ENCODE data around the gene TRPM3. TPM values are rescaled to one million over a fixed set of nuclear protein-coding genes. Genes with fewer than 3 reads are reported as not detected.

The TRPM3 gene
- polyA plus RNA-seq, 3 donors: not detected

DNA sequence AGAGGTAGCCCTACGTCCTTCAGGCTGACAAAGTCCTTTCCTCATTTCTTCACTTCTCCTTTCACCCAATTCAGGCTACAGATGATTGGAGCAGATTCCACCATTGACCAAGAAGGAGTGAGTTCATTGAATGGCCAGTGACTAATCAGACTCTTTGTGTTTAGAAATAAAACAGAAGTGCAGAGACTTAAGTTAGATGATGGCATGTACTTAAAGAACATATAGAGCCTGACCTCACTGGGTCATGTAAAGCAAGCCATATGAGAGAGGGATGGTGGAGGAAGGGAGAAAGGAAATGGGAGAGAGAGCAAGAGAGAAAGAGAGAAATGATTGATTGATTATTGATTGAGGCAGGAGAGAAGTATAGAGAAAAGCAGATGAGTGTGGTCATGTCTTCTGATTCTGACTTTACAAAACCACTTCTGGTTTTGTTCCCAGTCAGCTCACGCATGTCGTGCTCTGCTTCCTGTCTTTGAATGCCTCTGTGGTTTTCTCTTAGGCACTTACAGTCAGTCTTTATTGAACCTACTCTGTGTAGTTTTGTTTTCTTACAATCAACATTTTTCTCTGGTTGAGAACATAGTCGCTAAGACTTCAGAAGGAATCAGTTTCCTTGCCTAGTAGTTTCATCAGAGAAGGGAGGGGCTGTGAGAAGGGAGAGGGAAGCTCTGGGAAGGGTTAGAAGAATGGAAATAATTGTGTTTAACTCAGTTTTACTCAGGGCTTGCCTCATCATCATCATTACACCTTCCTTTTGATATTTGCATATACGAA, 557.8 kb downstream of the TRPM3 start:
- WGBS (ENCODE audit: insufficient coverage): 0% methylated on average over 2 of the region's 5 CpGs
- Mint-ChIP-seq H3K27me3 (ENCODE audit: low read depth in 3 of 3) (peaks cover 0 to 3% (median 0%) of the 10 kb centered on the region in 3 donors), H3K9me3 (no peaks in the 10 kb centered on the region), H3K27ac (peak overlapping the region; percentile 97 to 100 (median 100)), H3K4me1 (peaks cover 32% of the 10 kb centered on the region), H3K36me3 (no peaks in the 10 kb centered on the region), H3K4me3 (peak overlapping the region; percentile 70 to 91)
- peak overlapping the region; percentile 90 to 98 for H3K27ac ChIP-seq (ENCODE audit: low read depth in 1 of 2, low read length in 2 of 2)
- no peak overlapping the region for H2AFZ ChIP-seq (ENCODE audit: insufficient read depth, low read depth, low read length, poor library complexity, severe bottlenecking)
- H3K9ac ChIP-seq (ENCODE audit: insufficient read depth, low read length, poor library complexity, severe bottlenecking): peak overlapping the region; percentile 60
- peak overlapping the region in 1 of 3 experiments; percentile 34 for H3K4me3 ChIP-seq (replicated peaks in 1 of 3; ENCODE audit: low read depth in 2 of 3, low read length in 3 of 3)
- TF ChIP-seq, protein P1, sequence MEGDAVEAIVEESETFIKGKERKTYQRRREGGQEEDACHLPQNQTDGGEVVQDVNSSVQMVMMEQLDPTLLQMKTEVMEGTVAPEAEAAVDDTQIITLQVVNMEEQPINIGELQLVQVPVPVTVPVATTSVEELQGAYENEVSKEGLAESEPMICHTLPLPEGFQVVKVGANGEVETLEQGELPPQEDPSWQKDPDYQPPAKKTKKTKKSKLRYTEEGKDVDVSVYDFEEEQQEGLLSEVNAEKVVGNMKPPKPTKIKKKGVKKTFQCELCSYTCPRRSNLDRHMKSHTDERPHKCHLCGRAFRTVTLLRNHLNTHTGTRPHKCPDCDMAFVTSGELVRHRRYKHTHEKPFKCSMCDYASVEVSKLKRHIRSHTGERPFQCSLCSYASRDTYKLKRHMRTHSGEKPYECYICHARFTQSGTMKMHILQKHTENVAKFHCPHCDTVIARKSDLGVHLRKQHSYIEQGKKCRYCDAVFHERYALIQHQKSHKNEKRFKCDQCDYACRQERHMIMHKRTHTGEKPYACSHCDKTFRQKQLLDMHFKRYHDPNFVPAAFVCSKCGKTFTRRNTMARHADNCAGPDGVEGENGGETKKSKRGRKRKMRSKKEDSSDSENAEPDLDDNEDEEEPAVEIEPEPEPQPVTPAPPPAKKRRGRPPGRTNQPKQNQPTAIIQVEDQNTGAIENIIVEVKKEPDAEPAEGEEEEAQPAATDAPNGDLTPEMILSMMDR (IDR thresholded peaks at IDR 0.05): no peak
- H3K4me1 ChIP-seq (ENCODE audit: control insufficient read depth in 1 of 2, insufficient read depth in 2 of 2, low read length in 2 of 2): peaks cover 35 to 36% of the 10 kb centered on the region in 2 donors
- intact Hi-C loops (cut with micrococcal nuclease): loop anchor here in 1 of 2 donors (2.0 to 5.0 kb wide), 2 partner anchors 17 to 141 kb away; no protein-coding TSS in a partner anchor
- peak overlapping the region; percentile 46 for H3K4me2 ChIP-seq (replicated peaks; ENCODE audit: extremely low read depth, low read length, poor library complexity, severe bottlenecking)
- H4K20me1 ChIP-seq (ENCODE audit: insufficient read depth, low read length): no peaks in the 10 kb centered on the region
- H3K27me3 ChIP-seq (ENCODE audit: control insufficient read depth in 2 of 2, insufficient read depth in 2 of 2, low read length in 2 of 2): no peaks in the 10 kb centered on the region
- peak; percentile 93 to 97 (median 97) for DNase-seq
- H3K9me3 ChIP-seq (replicated peaks in 1 of 2; ENCODE audit: control insufficient read depth in 1 of 2, insufficient read depth in 1 of 2, low read length in 2 of 2): no peaks in the 10 kb centered on the region
- H3K36me3 ChIP-seq (replicated peaks in 1 of 2; ENCODE audit: control insufficient read depth in 1 of 2, insufficient read depth in 2 of 2, low read length in 2 of 2): no peaks in the 10 kb centered on the region
- H3K79me2 ChIP-seq (ENCODE audit: insufficient read depth, low read length): no peaks in the 10 kb centered on the region

DNA sequence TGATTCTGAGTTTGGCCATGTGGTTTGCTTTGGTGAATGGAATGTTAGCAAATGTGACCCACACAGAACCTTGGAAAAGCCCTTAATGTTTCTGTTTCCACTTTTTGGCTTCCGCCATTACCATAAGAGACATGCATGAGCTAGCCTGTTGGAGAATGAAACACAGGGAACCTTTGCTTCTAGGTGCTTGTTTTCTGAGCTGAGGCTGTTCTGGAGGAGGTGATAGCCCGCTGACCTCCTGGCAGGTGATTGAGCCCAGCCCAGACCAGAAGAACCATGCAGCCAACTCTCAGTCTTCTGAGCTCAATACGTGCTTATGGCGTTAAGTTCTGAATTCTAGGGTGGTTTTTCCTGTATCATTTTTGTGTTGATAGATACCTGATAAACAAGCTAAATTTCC, 558.4 kb downstream of the TRPM3 start:
- Histone ChIP-seq H3K36me3 (replicated peaks in 1 of 2; ENCODE audit: control insufficient read depth in 1 of 2, insufficient read depth in 2 of 2, low read length in 2 of 2) (no peaks in the 10 kb centered on the region), H3K27me3 (ENCODE audit: control insufficient read depth in 2 of 2, insufficient read depth in 2 of 2, low read length in 2 of 2) (no peaks in the 10 kb centered on the region), H2AFZ (ENCODE audit: insufficient read depth, low read depth, low read length, poor library complexity, severe bottlenecking) (no peak overlapping the region), H3K4me1 (ENCODE audit: control insufficient read depth in 1 of 2, insufficient read depth in 2 of 2, low read length in 2 of 2) (peaks cover 40 to 42% of the 10 kb centered on the region in 2 donors), H3K9me3 (replicated peaks in 1 of 2; ENCODE audit: control insufficient read depth in 1 of 2, insufficient read depth in 1 of 2, low read length in 2 of 2) (no peaks in the 10 kb centered on the region), H3K79me2 (ENCODE audit: insufficient read depth, low read length) (no peaks in the 10 kb centered on the region), H4K20me1 (ENCODE audit: insufficient read depth, low read length) (no peaks in the 10 kb centered on the region), H3K9ac (ENCODE audit: insufficient read depth, low read length, poor library complexity, severe bottlenecking) (peak overlapping the region; percentile 60), H3K4me3 (replicated peaks in 1 of 3; ENCODE audit: low read depth in 2 of 3, low read length in 3 of 3) (no peak overlapping the region), H3K4me2 (replicated peaks; ENCODE audit: extremely low read depth, low read length, poor library complexity, severe bottlenecking) (peak overlapping the region; percentile 46), H3K27ac (ENCODE audit: low read depth in 1 of 2, low read length in 2 of 2) (peak overlapping the region; percentile 90 to 98)
- Mint-ChIP-seq H3K9me3 (no peaks in the 10 kb centered on the region), H3K27me3 (ENCODE audit: low read depth in 3 of 3) (peaks cover 0 to 3% (median 0%) of the 10 kb centered on the region in 3 donors), H3K27ac (peak overlapping the region; percentile 97 to 100 (median 100)), H3K4me1 (peaks cover 38% of the 10 kb centered on the region), H3K36me3 (no peaks in the 10 kb centered on the region), H3K4me3 (peak overlapping the region; percentile 30 to 35)
- intact Hi-C loops (cut with micrococcal nuclease): loop anchor here in 1 of 2 donors (2.0 to 5.0 kb wide), 2 partner anchors 18 to 141 kb away; no protein-coding TSS in a partner anchor
- TF ChIP-seq, protein P1 (IDR thresholded peaks at IDR 0.05): no peak
- peak in 1 of 3 donors; percentile 31 for DNase-seq
- WGBS (ENCODE audit: insufficient coverage): no CpG with 5 or more reads among the region's 4 CpGs

All from CD14-positive monocyte (primary cell).